ENCODE results near the gene CEP128. TPM values are rescaled to one million over a fixed set of nuclear protein-coding genes. Genes with fewer than 3 reads are reported as not detected.
A peak's percentile ranks its signal among the peaks of the same experiment; 100 is the strongest.

The CEP128 gene
- total RNA-seq, 1 donor from 2014 or later, result 17.6 TPM

DNA sequence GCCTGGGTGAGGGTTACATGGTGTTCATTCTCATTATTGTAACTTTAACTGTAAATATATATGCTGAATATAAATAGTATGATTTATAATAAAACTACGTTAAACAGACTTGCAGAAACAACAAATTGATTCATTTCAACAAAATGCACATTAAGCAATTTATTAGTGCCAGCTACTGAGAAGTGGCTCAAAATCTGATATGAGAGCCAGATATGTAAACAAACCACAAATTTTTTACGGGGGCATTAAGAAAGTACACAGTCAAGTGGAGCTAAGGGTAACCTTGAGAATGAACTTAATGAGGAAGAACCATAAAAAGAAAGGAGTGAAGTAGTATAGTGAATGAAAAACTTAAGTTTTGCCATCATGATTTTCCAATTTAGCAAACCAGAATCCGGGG lies 40.3 kb downstream of the CEP128 start:
- no peak for DNase-seq

DNA sequence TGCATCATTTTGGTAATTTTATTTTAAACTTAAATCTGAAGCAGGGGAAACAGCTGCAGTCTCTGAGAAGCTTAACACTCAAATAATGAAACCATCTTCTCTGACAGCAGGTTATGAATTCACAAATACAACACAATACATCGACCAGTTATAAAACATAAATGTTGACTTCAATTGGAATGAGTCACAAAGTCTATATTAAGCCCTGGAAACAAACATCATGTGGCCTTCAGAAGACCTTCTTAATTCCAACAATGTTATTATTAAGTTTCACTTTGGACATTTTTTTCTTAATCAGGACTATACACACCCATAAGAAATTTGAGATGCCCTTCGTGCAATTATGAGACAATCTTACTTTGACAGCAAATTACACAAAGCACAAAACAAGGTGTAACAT lies 68.9 kb downstream of the CEP128 start:
- DNase-seq, result no peak

- no peak for DNase-seq
These were observed 73.3 kb downstream of the CEP128 start for GRCh38 chr14:80868260-80868659.

- DNase-seq, result no peak
These were observed 73.7 kb downstream of the CEP128 start for GRCh38 chr14:80867798-80868197.

DNA sequence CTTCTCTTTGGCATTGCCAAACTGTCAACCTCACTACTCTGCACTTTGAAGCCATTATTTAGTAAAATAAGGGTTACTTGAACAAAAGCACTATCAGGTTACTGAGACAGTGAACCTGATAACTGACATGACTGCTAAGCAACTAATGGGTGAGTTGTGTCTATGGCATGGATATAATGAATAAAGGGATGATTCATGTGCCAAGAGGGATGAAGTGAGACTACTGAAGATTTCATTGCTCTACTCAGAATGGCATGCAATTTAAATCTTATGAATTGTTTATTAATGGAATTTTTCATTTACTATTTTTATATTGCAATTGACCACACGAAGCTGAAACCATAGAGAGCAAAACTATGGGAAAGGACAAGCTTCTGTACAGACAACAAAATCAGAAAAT lies 74.4 kb downstream of the CEP128 start:
- no peak for DNase-seq

GRCh38 chr14:80865565-80865964 lies 76.0 kb downstream of the CEP128 start:
- no peak for DNase-seq

GRCh38 chr14:80862983-80863382 lies 78.6 kb downstream of the CEP128 start:
- no peak for DNase-seq

DNA sequence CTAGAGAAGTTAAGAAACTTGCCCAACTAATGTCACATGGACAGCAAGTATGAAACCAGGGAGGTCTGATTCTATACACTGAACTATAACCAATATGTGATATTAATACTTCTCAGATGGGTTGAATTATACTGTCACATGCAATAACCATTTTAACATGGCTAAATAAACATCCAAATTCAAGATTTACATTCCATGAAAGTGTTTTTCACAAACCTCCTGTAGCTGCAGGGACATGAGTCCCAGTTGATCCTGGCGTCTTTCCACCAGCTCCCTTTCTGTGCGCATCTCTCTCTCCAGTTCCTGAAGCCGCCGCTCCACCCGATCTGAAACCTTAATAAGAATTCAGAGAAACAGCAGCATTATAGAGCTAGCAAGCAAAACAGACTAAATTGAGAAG lies 79.0 kb downstream of the CEP128 start:
- no peak for DNase-seq

GRCh38 chr14:80850197-80850814 lies 91.2 kb downstream of the CEP128 start:
- peak; percentile 73 for DNase-seq

DNA sequence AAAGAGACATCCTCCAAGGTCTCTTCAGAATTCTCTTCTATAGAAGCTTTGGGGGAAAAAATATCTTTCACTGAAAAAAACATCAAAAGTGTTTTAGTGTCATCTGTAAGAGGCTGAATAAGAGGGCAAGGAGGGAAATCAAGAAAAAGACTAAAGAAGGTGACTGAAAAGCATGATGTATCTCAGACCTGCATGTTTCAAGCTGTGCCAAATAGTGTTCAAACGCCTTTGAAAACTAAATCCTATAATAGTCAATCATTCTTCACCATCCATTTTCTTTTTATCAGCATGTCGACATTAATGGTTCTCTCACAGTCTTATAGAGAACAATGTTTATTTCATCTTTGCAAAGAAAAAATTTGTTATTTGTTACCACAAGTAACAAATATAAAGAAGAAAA lies 94.5 kb downstream of the CEP128 start:
- no peak for DNase-seq

GRCh38 chr14:80845856-80846255 lies 95.7 kb downstream of the CEP128 start:
- peak; percentile 79 for DNase-seq

GRCh38 chr14:80844872-80845271 lies 96.7 kb downstream of the CEP128 start:
- DNase-seq, result no peak

- DNase-seq, result no peak
These were observed 101.8 kb downstream of the CEP128 start for GRCh38 chr14:80839743-80840142.

DNA sequence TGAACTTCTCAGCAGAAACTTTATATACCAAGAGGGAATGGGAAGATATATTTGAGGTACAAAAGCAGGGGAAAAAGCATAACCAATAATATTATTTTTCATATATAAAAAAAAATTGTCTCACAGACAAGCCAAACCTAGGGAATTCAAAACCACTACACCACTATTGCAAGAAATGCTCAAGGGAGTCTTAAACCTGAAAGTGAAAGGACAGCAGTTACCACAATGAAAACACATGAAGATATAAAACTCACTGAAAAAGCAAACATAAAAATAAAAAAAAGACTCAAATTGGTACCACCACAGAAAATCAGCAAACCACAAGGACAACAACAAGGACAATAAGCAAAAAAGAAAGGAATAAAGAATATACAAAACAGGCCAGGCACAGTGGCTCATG lies 131.9 kb downstream of the CEP128 start:
- no peak for DNase-seq

DNA sequence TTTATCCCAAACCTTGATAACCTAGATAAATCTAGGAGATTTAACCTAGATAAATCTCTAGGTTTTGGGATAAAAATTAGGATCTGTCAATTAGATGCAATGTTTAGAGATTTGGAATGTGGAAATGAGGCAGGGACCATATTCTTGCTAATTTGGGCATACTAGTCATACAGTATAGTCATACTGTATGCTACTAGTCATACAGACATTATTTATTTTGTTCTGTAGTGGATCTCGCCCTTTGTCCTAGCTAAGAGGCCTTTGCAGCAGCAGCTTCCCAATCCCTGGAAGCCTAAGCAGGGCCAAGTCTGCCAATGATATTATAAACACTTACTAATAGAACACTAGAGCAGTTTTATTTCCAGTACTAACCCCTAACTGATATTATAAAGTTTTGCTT lies 136.4 kb downstream of the CEP128 start:
- DNase-seq, result no peak

DNA sequence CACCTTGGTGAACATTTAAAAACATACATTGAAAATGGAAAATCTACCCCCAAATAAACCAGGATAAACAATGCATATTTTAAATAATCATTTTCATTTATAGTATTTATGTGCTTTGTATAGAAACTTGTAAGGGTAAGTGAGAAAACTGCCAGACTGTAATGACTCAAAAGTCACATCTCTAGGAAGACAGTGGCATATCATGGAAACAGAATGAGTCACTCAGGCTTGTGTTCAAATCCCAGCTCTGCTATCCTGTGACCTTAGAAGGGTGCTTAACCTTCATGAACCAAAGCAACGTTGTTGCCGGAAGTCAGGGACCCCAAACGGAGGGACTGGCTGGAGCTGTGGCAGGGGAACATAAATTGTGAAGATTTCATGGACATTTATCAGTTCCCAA lies 142.7 kb downstream of the CEP128 start:
- DNase-seq, result no peak

GRCh38 chr14:80798211-80798610 lies 143.3 kb downstream of the CEP128 start:
- DNase-seq, result no peak

GRCh38 chr14:80792771-80793170 lies 148.8 kb downstream of the CEP128 start:
- no peak for DNase-seq

DNA sequence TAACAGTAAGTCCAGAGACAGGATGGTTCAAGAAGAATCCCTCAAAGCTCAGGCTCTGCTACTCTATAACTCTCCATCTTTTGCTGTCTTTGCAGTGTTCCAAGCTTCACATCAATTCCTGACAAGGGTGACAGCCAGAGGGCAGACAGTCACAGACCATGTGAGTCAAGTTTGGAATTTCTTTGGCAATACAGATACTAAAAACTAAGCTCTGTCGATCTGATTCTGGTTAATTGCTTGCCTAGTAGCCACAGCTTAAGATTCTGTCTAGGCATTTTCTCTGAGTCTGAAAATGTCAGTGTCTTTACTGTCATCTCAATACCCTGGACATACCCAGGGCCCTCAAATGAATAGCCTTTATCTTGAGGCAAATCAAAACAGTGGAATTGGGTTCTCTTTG lies 153.7 kb downstream of the CEP128 start:
- DNase-seq, result no peak

GRCh38 chr14:80784820-80785219 lies 156.7 kb downstream of the CEP128 start:
- peak; percentile 6 for DNase-seq

- peak; percentile 2 for DNase-seq
These were observed 159.6 kb downstream of the CEP128 start for GRCh38 chr14:80781972-80782367.

DNA sequence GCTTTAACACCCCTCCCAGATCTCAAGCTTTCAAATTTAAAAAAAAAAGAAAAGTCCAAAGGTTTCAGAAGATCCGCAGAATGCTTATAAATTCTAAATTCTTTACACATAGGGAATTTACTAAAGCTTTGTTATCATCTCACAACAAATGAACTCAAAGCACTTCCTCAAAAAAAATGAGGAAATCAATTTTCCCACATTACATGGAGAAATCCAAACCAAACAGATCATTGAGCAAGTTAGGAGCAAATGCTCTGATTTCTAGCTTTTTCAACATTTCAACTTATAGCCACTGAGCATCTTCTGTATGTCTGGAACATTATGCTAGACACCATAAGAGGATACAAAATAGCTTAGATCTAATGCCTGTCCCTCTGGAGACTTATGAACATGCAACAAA lies 161.0 kb downstream of the CEP128 start:
- no peak for DNase-seq

- DNase-seq, result no peak
These were observed 164.9 kb downstream of the CEP128 start for GRCh38 chr14:80776657-80777056.

- no peak for DNase-seq
These were observed 165.4 kb downstream of the CEP128 start for GRCh38 chr14:80776186-80776585.

DNA sequence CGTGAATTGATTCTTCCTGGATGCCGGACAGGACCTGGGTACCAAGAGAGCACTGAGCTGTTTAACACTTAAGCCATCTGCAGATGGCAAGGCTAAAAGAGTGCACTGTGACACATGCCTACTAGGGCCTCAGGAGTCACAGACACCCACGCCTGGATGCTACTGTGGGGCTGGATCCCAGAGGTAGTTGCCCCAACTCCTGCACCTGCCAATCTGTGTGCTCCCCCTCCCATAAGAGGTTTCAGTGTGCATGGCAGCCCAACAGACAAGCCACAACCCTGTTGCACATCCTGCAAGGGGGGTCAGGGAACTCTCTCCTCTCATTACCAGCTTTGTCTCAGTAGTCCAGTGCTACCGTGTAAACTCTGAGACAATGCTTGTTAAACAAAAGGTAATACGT lies 169.0 kb downstream of the CEP128 start:
- no peak for DNase-seq

Data from tongue (tissue), 2 donors.